GM13977 (cell line): ENCODE data around the gene RDH5.

Experiments
- DNase-seq: peaks from one replicate; pipeline ENCODE4 v3.0.0; 2012; ENCODE audit warnings: low spot score
- CTCF ChIP-seq: IDR thresholded peaks from 2 replicates; pipeline ENCODE4 v1.5.1; 2012; ENCODE audit warnings: mild to moderate bottlenecking, control low read depth; ENCODE audit not compliant: insufficient read depth; ENCODE audit errors: extremely low read depth, missing control alignments
- in situ Hi-C: fragments of 300-500 bp; cut with MboI; formaldehyde crosslinking; loops from one replicate; pipeline ENCODE4 v1.12.0; 2022; ENCODE audit warnings: low sequenced_read_pairs, low pct_unique_long_range_greater_than_20kb, mixed read lengths, inconsistent platforms; ENCODE audit not compliant: unreplicated experiment

RDH5 gene

DNA sequence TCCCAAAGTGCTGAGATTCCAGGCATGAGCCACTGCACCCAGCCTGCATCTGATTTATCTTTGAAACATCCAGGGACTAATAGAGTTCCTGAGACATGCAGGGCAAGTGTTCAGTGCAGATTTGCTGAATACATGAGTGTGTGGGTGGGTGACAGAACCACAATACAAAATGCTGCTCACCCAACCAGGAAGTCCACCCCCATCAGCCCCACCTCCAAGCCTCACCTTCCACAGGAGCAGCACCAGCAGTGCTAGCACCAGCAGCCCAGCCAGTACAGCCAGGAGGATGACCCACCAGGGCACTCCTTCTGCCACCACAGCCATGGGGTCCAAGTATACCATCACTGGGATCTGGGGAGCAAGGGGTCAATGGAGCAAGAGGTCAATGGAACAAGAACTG lies 32.4 kb upstream of the RDH5 start:
- no peak for TF ChIP-seq CTCF
- in situ Hi-C loops: no loop called here

DNA sequence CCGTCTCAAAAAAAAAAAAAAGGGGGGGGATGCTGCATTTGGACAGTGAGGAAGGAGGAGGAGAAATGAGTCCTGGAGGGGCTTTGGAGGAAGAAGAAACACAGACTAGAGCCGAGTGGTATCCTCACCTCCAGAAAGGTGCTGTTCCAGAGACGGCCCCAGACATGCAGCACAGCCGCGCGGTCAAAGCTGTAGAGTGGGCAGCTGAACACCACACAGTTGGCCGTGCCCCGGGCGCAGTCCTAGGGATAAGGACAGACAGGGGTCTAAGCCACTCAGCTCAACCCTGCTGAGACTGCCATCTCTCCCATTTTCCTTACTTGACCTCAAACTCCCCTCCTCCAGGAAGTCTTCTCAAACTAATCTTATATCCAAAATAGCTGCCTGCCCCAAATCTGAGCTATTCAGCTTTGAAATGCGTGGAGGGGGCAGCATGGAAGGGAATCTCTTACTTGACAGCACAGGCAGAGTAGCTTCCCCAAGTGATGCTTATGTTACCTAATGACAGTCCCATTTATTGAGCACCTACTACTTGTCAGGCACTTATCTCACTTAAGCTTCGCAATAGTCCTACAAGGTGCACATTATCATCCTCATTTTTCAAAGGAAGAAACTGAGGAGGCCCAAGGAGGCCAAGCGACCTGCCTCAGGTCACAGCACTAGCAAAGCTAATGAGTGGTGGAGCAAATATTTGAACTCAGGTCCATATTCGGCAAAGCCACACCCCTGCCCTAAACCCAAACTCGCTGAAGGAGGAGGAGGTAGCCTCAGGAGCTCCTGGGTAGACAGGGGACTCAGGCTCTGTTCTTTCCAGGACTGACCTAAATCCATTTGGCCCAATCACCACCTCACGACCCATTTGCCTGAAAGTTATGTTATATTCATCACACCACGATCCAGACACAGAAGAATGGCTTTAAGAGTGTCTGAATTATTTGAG lies 31.2 kb upstream of the RDH5 start:
- no peak for DNase-seq
- in situ Hi-C loops: no loop called here

More for the DNA sequence above, 32.4 kb upstream of the RDH5 start:
- DNase-seq: no peak

DNA sequence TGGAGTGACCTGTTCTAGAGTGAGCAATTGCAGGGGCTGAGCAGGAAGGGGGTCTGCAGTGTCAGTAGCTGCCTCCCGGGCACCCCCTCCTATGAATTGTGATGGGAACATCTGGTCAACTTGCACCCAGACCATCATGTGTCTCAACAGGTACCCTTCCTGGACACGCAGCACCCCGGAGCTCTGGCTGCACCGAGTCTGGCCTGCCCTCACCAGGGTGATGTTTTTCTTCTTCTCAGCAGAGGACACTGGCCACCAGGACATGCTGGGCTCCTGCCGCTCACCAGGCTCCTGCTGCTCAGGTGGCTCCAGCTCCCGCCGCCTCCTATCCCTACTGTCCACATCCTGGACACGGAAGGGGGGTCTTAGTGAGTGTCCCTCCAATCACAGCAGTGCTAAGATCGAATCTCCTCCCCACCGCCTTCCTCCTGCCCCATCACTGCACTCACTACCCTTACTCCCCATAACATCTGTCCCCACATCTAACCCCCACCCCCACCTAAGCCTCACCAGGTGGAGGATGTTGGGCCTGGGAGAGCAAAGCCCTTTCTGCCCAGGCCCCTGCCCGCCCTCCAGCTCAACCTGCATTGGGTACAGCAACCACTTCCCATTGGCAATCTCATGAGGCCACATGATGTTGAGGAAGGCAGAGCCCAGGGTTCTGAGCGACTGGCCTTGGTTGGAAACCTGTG lies 27.4 kb upstream of the RDH5 start:
- in situ Hi-C loops: no loop called here
- no peak for DNase-seq
- no peak for TF ChIP-seq CTCF

More for the DNA sequence above, 31.2 kb upstream of the RDH5 start:
- no peak for TF ChIP-seq CTCF

DNA sequence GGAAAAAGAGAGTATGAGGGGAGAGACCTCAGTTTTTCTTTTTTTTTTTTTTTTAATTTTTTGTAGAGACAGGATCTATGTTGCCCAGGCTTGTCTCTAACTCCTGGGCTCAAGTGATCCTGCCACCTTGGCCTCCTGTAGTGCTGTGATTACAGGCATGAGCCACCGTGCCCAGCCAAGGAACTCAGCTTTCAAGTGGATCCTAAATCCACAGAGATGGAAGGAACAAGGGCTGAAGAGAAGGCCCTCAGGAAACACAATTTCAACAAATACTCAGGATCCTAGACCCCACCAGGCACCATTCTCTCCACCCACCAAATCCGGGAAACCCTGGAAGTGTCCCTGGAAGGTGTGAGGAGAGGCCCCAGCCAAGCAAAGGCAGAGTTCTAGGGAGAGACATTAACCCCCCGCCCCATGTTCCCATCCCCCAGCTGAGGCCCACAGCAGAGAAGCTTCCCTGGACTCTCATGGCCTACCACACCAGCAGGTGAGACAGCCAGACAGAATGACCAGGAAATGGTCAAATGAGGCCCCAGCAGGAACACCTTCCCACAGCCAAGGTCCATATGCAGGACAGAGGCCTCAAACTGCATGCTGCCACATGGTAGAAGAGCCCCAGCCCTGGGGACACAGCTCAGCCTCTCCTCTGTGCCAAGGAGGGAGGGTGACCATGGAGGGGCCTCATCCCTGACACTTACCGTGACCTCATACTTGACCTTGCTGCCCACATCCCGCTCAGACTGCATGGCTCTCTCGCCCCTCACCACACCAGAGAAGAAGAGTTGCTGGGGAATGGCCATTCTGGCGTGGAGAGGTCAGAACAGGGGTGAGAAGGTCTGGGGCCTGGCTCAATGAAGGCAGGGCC lies 26.6 kb upstream of the RDH5 start:
- TF ChIP-seq CTCF: no peak
- DNase-seq: no peak
- in situ Hi-C loops: no loop called here

- DNase-seq: no peak
- in situ Hi-C loops: no loop called here
- no peak for TF ChIP-seq CTCF
Measured at GRCh38 chr12:55694188-55694515, 26.0 kb upstream of the RDH5 start.

GRCh38 chr12:55694651-55695050 lies 25.5 kb upstream of the RDH5 start:
- no peak for TF ChIP-seq CTCF
- no peak for DNase-seq
- in situ Hi-C loops: no loop called here
